Astrocyte (in vitro differentiated cells and primary cell): Measurements from ENCODE around the gene BICRA.

ENCODE experiments used
- EZH2 ChIP-seq: IDR thresholded peaks from 2 replicates; pipeline ENCODE4 v1.6.1; 2012; ENCODE audit warnings: mild to moderate bottlenecking, low read length, inconsistent platforms; ENCODE audit not compliant: insufficient read depth
- TF ChIP-seq, protein P1 (sequence below): IDR thresholded peaks from 2 replicates; pipeline ENCODE4 v1.5.1; 2011; ENCODE audit warnings: low read depth, mild to moderate bottlenecking, inconsistent platforms, low read length, moderate library complexity; ENCODE audit not compliant: insufficient read depth

DNA sequence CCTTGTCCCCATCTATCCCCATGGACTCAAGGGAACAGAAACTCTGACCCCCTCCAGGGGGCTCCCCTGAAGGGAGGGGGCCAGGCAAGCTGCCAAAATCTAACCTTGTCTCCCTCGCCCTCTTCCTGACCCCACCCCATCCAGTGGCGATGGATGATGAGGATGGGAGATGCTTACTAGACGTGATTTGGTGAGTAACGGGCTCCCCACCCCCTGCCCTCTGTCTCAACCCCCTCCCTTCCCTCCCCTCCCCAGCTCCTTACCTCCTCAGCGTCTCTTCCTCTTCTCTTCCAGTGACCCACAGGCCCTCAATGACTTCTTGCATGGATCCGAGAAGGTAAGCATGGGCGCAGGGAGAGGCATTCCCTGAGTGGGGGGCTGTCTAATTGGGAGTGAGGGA lies 64.5 kb downstream of the BICRA start:
- TF ChIP-seq, protein P1, sequence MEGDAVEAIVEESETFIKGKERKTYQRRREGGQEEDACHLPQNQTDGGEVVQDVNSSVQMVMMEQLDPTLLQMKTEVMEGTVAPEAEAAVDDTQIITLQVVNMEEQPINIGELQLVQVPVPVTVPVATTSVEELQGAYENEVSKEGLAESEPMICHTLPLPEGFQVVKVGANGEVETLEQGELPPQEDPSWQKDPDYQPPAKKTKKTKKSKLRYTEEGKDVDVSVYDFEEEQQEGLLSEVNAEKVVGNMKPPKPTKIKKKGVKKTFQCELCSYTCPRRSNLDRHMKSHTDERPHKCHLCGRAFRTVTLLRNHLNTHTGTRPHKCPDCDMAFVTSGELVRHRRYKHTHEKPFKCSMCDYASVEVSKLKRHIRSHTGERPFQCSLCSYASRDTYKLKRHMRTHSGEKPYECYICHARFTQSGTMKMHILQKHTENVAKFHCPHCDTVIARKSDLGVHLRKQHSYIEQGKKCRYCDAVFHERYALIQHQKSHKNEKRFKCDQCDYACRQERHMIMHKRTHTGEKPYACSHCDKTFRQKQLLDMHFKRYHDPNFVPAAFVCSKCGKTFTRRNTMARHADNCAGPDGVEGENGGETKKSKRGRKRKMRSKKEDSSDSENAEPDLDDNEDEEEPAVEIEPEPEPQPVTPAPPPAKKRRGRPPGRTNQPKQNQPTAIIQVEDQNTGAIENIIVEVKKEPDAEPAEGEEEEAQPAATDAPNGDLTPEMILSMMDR, result no peak
- no peak for TF ChIP-seq EZH2
